Fibroblast of gingiva (primary cell): Measurements from ENCODE around the gene OLA1.

Experiments
- DNase-seq: peaks from one replicate; pipeline ENCODE4 v3.0.0-alpha.2; 2011; ENCODE audit warnings: low read depth

OLA1 gene

GRCh38 chr2:174121175-174121574, 127.2 kb downstream of the OLA1 start:
- no peak for DNase-seq

- peak; percentile 17 for DNase-seq
Measured at GRCh38 chr2:174120346-174120745, 128.0 kb downstream of the OLA1 start.

DNA sequence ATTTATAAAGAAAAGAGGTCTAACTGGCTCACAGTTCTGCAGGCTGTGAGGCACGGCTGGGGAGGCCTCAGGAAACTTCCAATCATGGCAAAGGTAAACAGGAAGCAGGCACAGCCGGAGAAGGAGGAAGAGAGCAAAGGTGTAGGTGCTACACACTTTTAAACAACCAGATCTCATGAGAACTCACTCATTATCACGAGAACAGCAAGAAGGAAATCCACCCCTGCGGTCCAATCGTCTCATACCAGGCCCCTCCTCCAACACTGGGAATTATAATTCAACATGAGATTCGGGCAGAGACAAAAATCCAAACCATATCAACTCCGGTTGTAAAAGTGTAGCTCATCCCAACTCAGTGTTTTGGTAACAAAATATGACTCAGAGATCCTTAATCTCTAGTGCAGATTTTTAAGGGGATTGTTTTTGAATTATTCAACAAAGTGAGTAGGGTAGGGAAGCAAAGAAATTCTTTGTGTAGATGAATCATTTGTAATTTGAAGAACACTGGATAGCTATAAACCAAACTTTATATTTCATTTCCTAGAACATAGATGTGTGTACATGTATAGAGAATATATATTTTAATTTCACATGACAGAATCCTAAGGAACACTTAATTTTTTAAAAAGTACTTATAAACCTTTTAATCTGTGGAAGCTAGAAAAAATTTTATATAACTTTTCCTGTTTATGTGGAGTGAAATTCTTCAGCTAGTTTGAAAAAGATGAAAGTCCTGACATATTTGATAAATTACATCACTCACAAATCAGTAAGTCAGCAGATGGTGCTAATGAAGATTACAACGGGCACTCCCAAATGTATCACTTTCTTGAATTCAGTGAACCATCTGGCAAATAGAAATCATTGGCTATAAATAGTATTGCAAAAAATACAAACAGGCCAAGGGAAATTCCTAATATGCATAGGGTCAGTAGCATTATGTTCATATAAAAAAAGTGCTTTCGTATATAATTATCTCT, 130.1 kb downstream of the OLA1 start:
- DNase-seq = peak; percentile 9

- no peak for DNase-seq
Measured at GRCh38 chr2:174112073-174112472, 136.3 kb downstream of the OLA1 start.

DNA sequence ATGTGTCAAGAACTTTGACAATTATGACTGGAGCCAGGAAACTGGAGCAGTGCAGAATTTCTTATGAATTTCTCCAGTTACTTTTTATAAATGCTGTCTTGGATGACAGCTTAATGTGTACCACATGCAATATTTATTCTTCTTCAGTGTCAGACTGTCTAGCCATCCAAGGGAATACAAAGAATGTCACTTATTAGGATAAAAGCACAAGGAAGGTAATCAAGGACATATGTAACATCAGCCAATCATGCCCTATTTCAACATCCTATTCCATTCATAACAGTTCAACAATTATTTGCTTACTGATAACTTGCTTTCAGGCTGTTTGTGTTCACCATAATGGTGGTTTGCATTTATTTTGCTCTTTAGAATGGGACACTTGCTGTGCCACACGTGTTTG, 139.8 kb downstream of the OLA1 start:
- DNase-seq = peak; percentile 39

GRCh38 chr2:174106736-174107135, 141.6 kb downstream of the OLA1 start:
- no peak for DNase-seq

DNA sequence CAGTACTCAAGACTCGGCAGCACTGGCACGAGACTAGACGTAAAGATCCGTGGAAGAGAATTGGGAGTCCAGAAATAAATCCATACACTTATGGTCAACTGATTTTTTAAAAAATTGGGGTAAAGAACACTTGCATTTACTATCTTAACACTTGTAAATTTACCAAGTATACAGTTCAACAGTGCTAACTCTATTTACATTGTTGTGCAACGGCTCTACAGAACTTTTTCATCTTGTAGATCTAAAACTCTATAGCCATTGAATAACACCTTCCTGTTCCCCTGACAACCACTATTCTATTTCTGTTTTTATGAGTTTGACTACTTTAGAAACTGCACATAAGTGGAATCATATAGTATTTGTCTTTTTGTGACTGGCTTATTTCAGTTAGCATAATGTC, 153.8 kb downstream of the OLA1 start:
- DNase-seq = no peak

GRCh38 chr2:174090476-174090875, 157.9 kb downstream of the OLA1 start:
- no peak for DNase-seq

DNA sequence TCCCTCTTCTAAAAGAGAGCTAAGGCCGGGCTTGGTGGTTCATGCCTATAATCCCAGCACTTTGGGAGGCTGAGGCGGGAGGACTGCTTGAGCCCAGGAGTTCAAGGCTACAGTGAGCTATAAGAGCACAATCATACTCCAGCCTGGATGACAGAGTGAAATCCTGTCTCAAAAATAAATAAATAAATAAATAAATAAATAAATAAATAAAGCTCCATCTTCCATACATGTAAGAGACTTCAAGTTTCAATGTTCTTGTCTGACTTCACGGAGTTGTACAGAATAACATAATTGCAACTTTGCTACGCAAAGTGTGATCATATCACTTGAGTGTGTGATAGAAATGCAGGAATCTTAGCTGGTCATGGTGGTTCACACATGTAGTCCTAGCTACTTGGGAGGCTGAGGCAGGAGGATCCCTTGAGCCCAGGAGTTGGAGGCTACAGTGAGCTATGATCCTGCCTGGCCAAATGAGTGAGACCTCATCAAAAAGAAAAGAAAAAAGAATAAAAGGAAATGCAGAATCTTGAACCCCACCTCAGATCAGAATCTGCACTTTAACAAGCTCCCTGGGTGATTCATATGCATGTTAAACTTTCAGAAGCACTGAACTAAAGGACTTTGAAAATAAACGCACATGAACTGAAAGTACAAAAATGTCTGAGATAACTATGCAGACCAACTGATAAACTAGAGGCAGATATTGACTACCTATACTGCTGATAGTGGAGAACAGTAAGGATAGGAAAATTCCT, 159.4 kb downstream of the OLA1 start:
- DNase-seq = no peak

- DNase-seq = no peak
Measured at GRCh38 chr2:174086708-174087107, 161.6 kb downstream of the OLA1 start.

DNA sequence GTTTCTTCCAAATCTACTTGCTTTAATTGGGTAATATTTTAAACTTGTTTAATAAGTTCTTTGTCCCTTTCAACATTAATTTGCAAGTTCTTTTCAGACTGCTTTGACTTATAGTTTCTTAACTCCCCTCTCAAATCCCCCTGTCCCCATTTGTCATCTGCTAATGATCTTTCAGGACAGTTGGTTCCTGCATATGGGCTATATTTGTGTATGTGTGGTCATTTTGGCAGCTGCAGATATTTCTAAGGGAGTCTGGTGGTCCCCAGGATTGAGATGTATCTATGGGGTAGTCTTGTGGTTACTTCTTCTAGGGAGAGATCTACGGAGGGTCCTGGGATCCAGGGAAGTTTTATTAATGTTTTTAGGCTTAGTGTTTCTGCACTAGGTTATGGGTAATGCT, 162.6 kb downstream of the OLA1 start:
- DNase-seq = no peak

DNA sequence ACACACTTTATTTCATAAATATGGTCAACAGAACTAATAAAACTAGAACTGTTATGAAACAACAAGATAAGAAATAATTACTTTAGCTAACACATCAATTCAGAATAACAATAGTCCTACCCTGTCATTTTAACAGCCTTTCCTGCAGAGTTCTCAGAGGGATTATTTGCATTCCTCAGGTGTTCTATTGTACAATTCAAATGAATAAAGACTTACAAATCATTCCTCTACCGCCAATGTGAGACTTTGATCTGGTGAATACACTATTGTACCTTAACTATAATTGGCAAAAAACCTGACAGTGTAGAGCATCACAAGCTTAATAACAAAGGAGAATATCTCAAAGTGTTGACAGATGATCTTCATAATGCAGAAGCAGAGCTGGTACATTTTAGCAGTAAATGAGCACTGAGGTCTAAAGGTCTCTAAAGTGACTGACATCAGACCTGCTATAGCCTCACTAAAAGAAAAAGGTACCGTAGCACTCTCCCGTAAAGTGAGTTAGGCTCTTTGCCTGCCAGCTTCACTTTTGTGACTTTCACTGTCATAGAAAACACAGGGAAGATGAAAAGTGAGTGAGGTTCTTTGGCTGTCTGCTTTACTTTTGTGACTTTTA, 164.4 kb downstream of the OLA1 start:
- DNase-seq = no peak

DNA sequence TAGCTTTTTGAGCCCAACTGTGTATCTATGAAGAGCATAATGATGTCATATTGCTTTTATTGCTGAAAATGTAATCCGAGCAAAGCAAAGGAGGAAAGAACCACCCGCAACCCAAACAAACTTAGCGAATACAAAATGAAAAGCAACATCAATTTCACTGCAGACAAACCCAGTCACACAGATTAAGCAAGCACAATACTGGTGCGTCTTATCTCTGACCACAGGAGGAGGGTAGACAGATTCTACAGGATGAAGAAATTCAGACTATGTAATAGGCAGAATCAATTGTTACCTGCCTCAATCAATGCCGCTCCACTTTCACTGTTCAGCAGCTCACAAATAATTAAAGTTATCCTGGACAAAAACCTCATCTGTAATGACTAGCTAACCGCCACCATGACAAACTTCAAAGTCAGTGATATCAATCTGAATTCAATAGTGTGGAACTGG, 167.6 kb downstream of the OLA1 start:
- no peak for DNase-seq

DNA sequence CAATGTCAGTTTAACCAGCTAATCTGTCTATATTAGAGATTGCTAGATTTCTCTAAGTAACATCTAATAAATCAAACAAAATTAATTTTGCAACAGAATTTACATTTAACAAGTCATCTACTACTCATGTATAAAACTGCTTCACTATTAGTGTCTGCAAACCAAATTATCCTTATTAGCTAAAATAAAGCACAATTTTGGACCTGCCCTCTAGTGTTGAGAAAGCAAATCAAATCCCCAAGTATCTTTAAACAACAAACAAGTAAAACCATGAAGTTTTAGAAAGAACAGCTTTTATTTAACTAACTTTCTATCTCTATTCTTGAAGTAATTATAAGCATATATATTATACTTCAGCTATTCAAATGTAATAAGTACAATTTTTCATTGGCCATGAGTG, 170.1 kb downstream of the OLA1 start:
- no peak for DNase-seq

- DNase-seq = no peak
Measured at GRCh38 chr2:174076975-174077374, 171.4 kb downstream of the OLA1 start.

DNA sequence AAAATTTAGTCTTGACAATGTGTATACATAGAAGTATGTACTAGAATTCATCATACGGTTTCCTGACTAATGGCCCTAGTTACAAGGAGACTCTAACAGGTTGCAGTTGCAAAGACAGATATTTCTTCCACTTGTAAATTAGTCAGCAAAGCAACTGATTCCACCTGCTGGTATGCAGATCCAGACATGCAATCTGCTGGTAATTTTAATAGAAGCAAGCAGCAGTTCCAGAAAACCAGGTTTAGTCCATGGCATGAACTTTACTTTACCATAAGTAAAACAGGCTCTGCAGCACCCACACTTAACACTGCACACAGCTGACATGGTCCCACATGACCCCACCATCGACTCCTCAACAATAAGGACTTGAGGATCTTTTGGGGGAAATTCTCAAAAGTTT, 172.3 kb downstream of the OLA1 start:
- DNase-seq = no peak

DNA sequence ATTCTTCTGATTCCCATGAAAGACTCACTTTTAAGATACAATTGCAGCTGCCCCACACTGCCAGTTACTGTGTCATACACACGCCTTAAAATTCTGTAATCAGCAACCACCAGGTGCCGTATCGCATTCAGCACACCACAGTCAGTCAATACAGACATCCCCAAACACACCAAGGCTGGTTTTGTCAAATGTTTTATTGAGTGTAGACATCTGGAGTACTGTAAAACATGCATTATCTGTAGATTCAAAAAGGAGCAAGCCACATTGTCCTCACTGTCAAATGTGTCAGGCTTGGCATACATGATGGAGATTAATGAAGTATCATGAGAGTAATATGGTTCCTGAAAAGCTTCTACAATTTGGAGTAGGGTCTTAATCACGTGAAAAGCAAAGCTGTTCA, 173.5 kb downstream of the OLA1 start:
- no peak for DNase-seq

GRCh38 chr2:174072857-174073256, 175.5 kb downstream of the OLA1 start:
- no peak for DNase-seq

DNA sequence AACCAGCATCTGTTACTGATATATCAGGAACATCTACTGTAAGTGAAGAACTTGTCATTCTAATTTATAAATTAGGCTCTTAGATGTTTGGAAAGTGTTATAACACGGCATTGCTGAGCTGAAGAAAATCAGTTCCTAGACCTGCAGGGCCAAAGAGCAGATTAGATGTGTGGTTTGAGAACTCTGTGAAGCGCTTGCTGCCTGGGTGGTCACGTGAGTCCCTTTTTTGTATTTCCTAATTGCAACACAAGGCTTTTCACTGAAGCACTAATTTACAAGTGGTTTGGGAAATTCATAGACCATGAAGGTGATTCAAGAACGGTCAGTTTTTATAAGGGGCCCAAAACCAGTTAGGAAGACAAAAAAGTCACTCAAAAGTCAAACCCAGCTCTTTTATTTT, 176.3 kb downstream of the OLA1 start:
- no peak for DNase-seq

- DNase-seq = no peak
Measured at GRCh38 chr2:174071321-174071720, 177.0 kb downstream of the OLA1 start.

DNA sequence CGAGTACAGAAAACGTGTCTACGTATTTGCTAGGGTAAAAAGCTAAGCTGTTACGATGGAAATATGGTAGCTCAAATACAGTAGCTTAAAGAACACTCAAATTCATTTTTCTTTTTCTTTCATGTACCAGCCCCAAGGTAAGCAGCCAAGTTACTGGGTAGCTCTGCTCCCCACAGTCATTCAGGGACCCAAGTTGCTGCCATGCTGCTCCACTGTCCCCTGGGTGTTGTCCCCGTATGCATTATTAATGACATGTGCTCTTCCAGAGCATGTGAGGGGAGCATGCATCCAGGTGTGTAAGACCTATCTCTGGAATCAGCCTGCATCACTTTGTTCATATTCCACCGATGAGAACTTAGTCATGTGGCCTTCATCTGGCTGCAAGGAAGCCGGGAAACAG, 178.1 kb downstream of the OLA1 start:
- DNase-seq = no peak

DNA sequence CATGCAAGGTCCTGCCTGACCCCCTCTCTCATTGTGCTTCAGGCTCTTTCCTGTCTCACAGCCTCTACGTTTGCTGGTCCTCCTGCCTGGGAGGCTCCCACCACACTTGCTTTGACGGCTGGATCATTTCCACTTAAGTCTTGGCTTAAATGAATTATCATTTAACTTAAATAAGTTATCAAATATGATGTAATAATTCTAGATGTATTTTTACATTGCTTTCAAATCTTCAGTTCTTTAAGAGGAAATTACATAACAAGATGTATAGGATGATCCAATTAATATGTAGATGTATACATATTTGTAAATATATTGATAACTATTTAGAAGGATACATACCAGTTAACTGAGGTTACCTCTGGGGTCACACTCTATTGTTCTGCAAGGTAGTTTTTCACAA, 180.5 kb downstream of the OLA1 start:
- DNase-seq = no peak

GRCh38 chr2:174066871-174067270, 181.5 kb downstream of the OLA1 start:
- no peak for DNase-seq
